Upper lobe of left lung (tissue), 4 donors: Measurements from ENCODE around the gene ZNF747.

Experiments used
- POLR2A ChIP-seq, 4 donors: fragments of 450-650 bp; IDR thresholded peaks; one replicate each; pipeline ENCODE4 v1.5.1; 2016 to 2017; ENCODE audit warnings: antibody characterized with exemption in 4 of 4, mild to moderate bottlenecking in 2 of 4
- TF ChIP-seq, protein P1 (sequence below), 6 experiments: fragments of 450-650 bp in 4 of 6; fragments of 200-600 bp in 2 of 6; sonication (generic) in 2 of 6; IDR thresholded peaks; one replicate each; pipeline ENCODE4 v1.5.1; 2016 to 2019; ENCODE audit warnings: antibody characterized with exemption in 6 of 6

DNA sequence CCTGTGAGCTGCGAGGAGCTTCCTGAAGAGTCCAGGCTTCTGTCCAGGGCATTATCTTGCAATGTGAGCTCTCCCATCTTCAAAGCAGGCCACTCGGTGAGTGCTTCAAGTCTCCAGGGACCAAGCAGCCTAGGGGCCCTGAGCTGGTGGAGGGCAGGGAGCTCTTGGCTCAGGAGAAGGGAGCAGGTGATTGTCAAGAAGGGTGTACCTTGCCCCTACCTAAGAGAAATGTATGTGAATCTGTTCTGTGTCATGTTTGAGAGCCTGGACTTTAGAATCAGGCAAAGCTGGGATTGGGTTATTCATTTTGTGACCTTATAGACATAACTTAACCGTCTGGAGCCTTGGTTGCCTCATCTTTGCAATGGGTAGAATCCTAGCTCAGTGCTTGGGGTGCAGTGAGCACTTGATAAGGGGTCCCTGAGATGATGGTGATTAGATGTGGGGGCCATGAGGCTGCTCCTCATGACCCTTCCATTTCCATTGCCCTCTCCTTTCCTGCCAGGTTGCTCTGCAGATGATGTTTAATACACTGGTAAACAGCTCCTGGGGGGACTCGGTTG, 24.2 kb downstream of the ZNF747 start:
- TF ChIP-seq, protein P1, sequence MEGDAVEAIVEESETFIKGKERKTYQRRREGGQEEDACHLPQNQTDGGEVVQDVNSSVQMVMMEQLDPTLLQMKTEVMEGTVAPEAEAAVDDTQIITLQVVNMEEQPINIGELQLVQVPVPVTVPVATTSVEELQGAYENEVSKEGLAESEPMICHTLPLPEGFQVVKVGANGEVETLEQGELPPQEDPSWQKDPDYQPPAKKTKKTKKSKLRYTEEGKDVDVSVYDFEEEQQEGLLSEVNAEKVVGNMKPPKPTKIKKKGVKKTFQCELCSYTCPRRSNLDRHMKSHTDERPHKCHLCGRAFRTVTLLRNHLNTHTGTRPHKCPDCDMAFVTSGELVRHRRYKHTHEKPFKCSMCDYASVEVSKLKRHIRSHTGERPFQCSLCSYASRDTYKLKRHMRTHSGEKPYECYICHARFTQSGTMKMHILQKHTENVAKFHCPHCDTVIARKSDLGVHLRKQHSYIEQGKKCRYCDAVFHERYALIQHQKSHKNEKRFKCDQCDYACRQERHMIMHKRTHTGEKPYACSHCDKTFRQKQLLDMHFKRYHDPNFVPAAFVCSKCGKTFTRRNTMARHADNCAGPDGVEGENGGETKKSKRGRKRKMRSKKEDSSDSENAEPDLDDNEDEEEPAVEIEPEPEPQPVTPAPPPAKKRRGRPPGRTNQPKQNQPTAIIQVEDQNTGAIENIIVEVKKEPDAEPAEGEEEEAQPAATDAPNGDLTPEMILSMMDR (IDR thresholded peaks at IDR 0.05), result no peak
- TF ChIP-seq POLR2A (IDR thresholded peaks at IDR 0.05), result no peak
